ENCODE results near the gene FOXL3.
"Not testable (repeated sequence)": the region's sequence is repeated elsewhere in the genome, so short reads cannot be mapped to it uniquely, and the experiment has no call there.

The FOXL3 gene

DNA sequence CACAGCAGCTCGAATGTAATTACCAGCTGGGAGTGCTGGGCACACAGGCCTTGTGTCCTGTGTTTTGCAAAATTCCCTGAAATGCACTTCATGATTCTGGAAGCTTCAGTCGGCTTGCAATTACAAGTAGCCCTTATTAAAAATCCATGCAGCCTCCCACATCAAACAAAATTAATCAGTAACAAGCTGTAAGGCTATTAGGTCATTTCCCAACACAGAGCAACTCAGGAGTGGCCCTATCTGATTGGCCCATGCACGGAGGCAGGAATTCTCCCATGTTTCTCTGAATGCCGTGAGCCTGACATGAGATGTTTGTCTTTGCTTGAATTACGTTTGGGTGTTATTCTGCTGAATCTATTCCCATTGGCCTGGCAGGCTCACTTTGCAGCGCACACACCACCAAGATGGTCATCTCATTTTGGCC is 36.9 kb downstream of the FOXL3 start:
- DNase-seq, result peak; percentile 2

DNA sequence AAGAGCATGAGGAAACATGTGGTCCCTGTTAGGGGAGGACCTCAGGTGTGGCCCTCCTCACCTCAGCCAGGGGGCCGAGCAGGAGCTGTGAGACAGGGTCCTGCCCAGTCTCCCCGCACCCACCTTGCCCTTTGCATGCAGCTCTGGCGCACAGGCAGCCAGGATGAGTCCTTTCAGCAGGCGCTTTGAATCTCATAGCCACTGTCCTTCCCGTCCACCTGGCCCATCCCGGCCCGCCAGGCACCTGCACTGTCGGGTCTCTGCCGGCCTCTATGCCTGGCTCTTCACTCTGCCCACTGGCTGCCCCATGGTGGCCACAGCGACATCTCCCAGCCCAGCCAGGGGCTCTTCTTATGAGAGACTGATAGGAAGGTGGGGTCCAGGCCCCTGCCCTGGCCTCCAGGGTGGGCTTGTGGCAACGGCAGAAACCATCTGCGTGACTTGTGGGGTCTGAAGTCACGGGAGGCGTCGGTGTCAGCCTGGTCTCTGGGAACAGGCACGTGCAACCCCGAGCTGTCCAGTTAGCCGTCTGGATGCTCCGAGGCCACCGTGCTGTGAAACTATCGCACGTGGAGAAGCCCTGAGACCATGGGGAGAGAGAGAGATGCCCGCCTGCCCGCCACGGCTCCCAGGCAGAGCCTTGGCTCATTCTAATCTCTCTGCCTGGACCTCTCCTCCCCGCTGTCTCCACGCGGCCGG is 37.4 kb downstream of the FOXL3 start:
- no peak for DNase-seq

DNA sequence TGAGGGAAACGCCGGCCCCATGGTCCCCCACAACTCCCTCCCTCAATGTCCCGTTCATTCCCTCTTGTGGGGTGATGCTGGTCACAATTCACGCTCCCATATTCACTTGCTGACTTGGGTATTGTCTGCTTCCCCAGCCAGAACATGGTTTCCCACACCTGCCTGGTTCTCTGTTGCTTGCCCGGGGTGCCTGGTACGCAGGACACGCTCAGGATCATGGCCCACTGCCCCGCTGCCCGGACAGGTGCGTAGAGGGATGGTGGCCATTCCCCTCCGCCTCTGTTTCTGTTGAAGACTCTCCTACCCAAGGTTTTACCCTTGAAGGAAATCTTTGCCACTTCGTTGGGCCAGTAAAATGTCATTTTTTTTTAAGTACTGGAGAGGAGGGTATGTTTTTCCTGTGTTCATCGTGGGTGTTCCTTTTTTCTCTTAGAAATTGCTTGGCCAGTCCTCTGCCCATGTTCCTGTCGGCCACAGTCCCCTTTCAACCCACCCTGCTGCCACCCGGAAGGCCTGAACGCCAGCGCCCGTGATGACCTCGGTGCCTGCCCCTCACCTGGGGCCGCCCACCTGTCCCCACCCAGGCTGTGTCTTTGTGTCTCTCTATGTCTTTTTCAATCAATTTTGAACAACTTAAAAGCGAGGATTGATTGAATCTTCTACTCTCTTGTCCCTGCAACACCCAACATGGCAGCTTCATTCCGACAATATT is 38.2 kb downstream of the FOXL3 start:
- no peak for DNase-seq

DNA sequence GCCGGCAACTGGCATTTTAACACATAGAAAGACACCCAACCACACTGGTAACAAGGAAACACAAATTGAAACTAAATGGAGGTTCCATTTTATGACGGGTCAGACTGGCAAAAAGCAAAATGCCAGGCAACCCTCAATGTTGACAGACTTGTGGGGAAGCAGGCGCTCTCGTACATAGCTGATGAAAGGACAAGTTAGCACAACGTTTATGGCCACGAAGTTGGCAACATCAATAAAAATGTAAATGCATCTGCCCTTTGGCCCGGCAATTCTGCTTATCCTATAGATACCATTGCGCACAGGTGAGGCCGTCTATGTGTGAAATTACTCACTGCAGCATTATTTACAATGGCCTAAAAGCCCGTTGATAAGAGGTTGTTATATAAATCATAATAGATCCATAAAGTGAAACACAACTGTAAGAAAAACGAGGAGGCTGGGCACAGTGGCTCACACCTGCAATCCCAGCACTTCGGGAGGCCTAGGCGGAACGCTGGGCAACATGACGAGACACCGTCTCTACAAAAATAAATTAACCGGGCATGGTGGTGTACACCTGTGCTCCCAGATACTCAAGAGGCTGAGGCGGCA is 39.8 kb downstream of the FOXL3 start:
- peak; percentile 88 for DNase-seq

DNA sequence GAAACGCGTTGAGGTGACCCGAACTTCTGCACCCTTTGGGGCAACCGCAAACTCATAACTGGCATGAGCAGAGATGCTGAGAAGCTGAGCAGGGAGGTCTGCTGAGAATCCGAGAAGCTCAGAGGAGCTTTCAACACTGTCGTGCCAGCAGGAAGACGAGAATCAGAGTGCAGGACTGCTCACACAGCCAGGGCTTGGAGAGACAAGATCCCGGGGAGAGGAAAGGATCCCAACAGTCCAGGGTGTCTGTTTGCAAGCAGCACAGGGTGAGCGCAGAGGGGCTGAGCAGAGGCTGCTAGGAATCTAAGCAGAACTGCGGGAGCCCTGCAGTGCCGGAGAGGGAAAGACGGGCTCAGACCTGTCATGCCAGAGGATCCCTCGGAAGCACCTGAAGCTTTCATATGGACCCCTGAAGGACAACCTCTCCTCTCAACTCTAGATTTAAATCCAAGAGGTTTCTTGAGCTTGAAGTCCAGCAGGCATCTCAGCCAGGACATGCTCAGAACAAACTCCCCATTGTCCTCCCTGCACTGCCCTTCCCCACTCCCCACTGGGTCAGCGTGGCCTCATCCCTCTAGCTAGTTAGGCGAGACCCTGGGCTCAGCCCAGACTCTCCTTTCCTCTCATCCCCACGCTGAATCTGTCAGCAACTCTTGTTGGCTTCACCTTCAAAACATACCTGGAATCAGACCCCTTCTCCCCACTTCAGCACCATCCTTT is 40.7 kb downstream of the FOXL3 start:
- DNase-seq, result peak; percentile 7

DNA sequence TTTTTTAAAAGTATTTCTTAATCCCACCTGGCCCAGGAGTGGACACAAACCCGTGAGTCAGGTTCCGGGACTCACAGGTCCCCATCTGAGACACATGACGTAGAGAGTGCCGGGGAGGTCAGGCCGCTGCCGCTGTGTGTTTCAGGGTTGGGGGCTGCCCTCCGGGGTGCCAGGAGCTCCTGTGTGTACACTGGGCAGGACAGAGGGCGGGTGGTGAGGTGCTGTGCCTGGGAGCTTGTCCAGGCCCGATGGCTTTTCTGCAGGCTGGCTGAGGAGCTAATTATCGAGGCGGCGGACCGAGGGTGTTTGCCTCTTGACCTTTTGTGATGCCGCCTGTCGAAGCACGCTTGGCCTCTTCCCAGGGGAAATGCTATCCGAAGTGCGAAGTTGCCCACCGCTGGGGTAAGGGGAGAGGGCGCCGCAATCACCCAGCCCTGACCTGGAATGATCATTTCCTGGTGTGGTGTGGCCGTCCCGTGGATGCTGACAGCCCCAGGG is 42.1 kb downstream of the FOXL3 start:
- peak; percentile 9 for DNase-seq

DNA sequence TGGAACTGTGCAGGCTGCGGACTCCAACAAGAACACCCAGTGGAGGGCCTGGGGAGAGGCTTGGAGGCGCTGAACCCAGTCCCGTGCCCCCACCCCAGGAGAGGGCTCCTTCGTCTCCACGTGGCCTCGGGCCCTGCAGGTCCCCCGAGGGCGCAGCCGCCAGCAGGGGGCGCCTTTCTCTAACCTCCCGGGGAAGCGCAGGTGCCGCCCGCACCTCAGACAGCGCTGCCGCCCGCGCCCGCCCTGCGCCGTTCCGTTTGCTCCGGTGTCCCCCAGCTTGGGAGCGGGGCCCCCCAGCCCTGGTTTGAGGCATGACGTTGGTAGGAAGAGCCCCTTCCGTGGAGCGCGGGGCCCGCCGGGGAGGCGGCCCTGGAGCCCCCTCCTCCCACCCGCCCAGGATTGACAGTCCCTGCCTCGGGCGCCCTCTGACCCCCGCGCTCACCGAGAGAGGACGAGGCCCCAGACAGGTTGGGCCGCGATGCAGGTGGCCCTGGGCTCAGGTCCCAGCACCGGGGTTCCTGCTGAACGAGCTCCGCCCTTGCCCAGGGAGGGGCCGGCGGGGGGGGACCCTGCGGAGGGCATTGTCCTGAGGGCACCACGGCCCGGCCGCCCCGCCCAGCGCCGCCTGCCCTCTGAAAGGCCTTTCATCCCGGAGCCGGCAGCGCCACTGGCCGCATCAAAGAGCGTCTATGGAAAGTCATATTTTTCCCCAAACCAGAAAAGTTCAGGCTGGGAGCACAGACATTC is 42.8 kb downstream of the FOXL3 start:
- peak; percentile 54 for DNase-seq

DNA sequence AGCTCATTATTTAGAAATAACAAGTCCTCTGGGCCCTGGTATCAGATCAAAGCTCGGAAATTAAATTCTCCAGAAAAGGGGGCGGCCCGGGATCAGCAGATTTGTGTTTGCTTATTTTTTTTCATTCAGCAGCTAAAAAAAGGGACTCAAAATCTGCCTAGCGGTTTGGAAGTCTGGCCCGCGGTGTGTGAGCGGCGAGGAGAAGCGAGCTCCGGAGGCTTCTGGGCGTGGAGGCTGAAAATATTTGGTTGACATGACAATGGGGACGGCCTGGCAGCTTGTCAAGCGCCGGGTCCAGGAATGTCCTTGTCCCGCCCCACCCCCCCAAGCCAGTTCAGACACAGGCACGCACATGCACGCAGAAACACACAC is 43.4 kb downstream of the FOXL3 start:
- DNase-seq, result peak; percentile 22

DNA sequence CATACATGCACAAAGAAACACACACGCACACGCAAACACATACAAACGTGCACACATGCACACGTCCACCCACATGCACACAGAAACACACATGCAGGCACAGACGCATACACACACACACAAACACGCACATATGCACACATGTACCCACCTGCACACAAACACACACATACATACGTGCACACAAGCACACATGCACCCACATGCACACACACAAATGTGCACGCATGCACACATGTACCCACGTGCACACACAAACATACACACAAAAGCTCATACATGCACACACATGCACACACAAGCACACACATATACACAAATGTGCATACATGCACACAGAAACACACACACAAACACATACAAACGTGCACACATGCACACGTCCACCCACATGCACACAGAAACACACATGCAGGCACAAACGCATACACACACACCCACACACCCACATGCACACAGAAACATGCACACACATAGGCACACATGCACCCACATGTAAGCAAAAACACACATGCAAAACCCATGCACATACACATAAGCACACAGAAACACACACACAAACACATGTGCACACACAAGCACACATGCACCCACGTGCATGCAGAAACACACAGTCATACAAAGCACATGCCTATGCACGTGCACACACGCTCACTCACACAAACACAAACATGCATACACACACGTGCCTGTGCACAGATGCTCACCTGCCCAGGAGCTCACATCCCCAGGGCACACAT is 44.8 kb downstream of the FOXL3 start:
- DNase-seq, result no peak

DNA sequence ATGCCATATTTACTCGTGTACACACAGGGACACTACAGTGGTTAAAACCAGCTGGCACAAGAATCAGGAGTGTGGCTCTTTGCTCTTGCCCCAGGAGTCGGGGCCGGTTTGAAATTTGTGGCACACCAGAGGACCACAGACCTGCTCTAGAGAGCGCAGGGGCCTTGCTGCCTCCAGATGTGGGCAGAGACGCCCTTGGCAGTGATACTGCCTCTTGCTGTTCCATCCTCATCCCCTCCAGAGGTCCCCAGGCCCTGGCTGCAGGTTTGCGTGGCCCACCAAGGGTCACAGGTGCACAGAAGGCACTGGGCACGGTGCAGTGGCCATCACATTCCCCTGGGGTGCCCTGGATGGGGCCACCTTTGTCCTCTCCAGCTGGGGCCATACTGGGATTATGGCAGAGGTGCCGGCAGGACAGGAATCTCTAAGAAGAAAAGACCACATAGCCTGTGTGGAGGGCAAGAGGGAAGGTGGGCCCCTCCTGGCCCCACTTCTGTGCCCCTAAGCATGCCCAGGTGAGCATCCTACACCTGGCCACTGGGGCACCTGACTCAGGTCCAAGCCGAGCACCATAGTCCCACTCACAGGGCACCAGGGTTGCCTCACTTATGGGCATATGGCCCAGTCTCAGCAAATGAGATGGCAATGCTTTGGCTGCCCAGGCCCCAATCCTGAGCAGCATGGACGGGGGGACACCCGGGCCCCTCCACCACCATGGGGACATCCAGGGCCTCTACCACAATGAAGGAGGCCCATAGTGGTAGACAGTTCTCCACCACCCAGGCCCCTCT is 45.6 kb downstream of the FOXL3 start:
- no peak for DNase-seq

DNA sequence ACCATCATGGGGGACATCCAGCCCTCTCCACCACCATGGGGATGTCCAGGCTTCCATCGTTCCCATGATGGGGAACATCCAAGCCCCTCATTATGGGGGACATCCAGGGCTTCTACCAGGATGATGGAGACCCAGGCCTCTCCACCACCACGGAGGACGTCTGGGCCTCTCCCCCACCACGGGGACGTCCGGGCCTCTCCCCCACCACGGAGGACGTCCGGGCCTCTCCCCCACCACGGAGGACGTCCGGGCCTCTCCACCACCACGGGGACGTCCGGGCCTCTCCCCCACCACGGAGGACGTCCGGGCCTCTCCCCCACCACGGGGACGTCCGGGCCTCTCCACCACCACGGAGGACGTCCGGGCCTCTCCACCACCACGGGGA is 46.2 kb downstream of the FOXL3 start:
- DNase-seq, result not testable (repeated sequence)

DNA sequence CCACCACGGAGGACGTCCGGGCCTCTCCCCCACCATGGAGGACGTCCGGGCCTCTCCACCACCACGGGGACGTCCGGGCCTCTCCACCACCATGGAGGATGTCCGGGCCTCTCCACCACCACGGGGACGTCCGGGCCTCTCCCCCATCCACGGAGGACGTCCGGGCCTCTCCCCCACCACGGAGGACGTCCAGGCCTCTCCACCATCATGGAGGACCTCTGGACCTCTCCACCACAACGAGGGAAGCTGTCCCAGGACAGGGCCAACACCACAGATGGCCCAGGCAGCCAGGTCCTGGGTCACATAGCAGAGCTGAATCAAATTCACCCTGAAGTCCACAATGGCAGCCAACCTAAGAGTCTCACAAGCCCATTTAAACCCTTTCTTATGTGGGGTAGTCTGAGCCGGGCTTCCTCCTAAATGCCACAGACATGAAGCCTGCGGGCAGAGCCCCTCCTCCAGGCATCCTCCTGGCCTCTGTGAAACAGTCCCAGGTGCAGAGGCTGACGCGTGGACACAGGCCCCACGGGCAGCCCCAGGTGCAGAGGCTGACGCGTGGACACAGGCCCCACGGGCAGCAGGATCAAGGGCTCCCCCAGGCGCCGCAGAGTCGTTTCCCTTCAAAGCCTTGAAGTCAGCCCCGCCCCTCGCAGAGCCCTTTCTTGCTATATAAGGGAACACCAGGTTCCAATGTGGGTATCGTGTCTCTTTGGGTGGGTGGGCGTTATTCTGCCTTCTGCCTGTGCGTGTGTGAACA is 47.0 kb downstream of the FOXL3 start:
- no peak for DNase-seq

DNA sequence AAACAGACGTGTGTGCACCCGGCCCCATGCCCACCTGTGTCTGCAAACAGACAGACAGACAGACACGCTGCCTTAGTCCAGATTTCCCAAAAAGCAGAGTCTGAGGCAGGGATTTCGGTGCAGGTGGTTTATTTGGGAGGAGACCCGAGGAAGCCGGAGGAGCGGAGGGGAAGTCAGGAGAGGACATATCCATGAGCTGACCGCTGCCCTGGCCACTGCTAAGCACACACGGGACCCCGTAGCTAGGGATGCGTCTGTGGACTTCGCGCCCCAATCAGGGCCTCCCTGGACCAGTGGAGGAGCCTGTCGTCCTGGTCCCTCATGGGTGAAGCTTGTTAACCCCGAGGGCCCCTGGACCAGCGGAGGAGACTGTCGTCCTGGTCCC is 47.6 kb downstream of the FOXL3 start:
- DNase-seq, result no peak

DNA sequence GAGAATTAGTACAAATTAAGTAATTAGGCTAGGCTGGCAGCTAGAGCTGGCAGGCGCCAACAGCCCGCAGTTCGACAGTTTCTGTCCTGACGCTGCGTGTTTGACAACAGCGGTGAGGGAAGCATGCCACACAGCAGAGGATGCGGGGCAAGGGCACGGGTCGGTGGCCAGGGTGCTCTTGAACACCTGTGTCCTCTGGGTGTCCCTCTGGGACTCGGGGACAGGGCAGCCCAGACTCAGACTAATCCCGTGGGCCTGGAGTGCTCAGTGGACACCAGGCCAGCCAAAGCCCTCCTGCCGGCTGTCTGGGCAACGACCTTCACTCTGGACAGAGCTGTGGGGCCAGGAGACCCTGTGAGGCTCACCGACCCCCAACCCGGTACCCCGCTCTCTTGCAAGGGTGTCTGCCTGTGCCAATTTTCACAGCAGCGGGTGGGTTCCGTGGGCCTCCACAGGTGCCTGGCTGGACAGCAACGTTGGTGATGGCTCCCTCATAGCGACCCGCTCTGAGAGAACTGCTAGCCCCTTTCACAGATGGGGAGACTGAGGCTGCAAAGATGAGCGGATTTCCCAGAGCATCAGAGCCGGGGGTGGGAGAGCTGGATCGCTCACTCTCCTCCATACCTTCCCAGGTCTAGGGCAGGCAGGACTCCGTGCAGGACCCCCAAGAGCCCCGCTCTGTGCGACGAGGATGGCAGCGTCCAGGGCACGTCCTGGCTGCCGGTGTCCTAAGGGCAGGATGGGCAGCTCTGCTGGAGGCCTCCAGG is 48.5 kb downstream of the FOXL3 start:
- no peak for DNase-seq

DNA sequence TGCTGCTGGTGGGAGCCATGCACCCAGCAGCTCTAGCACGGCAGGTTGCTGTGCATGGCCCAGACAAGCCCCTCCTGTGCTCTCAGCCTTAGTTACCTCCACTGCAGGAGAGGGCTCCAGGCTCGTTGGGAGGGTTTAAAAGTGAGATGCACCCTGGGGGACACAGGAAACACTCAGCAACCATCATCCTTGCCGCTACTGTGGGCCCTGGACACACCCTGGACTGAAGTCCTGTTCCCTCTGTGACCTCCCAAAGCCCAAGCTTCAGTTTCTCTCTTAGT is 49.0 kb downstream of the FOXL3 start:
- DNase-seq, result no peak

DNA sequence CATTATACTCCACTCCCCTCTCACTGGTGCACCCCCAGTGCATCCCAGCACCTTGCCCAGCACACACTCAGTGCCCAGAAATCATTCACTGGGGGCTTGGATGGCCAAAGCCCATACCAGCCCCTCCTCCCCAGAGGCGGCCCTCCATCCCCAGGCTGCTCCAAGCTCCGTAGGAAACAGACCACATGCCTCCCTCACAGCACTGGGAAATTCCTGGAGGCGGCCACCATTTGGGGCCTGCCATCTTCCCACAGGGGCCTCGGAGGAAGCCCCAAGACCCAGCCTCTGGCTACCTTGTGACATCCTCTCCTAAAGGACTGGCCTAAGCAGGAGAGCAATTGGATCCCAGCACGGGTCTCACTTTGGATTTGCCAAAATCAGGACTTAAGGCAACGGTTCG is 49.7 kb downstream of the FOXL3 start:
- DNase-seq, result no peak

DNA sequence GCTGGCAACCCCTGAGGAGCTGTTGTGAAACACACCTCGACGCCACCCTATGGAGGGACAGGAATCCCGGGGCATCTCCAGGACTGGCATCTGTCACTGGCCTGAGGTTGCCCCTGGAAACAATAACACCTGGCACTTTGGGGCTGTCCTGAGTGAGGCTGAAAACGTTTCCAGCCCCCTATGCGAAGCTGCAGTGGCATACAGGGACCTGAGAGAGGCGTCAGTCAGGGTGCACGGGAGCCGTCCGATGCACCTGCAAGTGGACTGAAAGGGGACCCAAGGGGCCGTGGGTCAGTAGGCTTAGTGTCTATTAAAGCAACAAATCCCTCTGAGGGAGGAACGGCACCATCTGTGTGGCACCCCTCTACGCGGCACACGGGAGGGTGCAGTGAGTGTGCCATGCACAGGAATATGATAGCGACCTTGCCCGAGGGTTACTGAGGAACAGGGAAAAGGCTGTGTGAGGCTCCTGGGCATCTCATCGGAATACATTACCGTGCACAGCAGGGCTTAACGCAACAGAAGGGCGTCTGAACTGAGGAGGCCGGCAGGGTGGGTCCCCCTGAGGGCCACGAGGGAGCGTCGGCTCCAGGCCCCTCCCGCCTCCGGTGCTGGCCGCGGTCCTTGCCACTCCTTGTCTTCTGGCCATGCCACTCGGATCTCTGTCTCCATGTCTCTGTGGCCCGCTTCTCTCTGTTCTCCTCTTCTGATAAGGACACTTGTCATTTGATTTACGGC is 50.4 kb downstream of the FOXL3 start:
- no peak for DNase-seq
